ENCODE results near the gene SARS2. TPM values are rescaled to one million over a fixed set of nuclear protein-coding genes. Genes with fewer than 3 reads are reported as not detected.

SARS2 gene
- total RNA-seq, 4 donors from 2014 or later, result 12.7 to 21.6 (median 15.8) TPM

DNA sequence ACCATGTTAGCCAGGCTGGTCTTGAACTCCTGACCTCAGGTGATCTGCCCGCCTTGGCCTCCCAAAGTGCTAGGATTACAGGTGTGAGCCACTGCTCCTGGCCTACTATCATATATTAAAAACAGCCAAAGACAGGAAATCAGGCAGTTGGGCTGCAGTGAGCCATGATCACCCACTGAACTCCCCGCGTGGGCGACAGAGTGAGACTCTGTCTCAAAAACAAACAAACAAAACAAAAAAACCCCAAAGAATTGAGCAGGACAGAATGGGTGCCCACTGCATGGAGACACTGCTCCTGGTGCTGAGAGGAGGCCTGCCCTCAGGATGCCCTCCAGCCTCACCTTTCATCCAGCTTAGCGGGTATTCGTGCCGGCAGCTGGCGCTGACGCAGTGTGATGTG, 47.3 kb downstream of the SARS2 start:
- no peak for DNase-seq (ENCODE audit: low spot score in 2 of 2)
- Histone ChIP-seq H3K36me3 (peaks cover 0 to 96% (median 12%) of the 10 kb centered on the region in 3 donors), H3K27me3 (no peaks in the 10 kb centered on the region), H3K27ac (no peak overlapping the region), H3K4me1 (peaks cover 0 to 9% (median 3%) of the 10 kb centered on the region in 4 donors), H3K4me3 (no peak overlapping the region), H3K9me3 (no peaks in the 10 kb centered on the region)
- TF ChIP-seq, protein P1, sequence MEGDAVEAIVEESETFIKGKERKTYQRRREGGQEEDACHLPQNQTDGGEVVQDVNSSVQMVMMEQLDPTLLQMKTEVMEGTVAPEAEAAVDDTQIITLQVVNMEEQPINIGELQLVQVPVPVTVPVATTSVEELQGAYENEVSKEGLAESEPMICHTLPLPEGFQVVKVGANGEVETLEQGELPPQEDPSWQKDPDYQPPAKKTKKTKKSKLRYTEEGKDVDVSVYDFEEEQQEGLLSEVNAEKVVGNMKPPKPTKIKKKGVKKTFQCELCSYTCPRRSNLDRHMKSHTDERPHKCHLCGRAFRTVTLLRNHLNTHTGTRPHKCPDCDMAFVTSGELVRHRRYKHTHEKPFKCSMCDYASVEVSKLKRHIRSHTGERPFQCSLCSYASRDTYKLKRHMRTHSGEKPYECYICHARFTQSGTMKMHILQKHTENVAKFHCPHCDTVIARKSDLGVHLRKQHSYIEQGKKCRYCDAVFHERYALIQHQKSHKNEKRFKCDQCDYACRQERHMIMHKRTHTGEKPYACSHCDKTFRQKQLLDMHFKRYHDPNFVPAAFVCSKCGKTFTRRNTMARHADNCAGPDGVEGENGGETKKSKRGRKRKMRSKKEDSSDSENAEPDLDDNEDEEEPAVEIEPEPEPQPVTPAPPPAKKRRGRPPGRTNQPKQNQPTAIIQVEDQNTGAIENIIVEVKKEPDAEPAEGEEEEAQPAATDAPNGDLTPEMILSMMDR (IDR thresholded peaks at IDR 0.05), result no peak
- no peak for TF ChIP-seq EP300 (IDR thresholded peaks at IDR 0.05)
- no peak for TF ChIP-seq POLR2A (IDR thresholded peaks at IDR 0.05)
- WGBS, 2 donors, result 86 to 94% methylated on average over 9 of the region's 9 CpGs

DNA sequence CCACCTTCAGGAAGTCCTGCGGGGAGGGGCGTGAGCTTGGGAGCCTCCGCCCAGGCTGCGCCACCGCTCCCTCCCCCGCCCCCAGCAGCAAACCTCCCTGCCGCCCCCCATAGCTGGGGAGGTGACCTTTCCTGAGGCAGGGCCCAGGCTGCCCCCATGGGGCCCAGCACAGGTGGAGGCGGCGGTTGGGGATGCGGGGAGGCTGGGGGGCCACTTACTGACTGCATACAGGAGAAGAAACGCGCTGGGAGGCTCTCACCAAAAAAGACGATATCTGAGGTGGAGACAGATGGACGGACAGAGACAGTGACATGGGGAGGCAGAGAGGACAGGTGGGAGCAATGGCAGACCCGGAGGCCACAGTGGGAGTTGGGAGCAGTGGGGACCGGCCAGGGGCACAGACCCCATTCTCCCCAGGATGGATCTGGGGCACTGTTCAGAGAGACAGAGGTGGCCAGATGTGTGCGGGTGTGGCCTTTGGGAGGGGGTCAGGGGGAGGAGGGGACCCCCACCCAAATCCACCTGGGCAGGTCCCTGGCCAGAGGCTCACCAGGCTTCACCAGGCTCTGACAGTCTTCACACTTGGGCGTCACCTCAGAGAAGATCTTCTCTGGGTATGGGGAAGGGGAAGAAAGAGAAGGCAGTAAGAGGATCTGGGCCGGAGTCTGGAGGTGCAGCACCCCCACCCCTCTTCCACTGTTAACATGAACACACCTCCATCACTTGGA, 49.5 kb downstream of the SARS2 start:
- Histone ChIP-seq H3K27ac (no peak overlapping the region), H3K4me3 (no peak overlapping the region), H3K4me1 (peaks cover 0 to 17% (median 7%) of the 10 kb centered on the region in 4 donors), H3K9me3 (no peaks in the 10 kb centered on the region), H3K36me3 (peaks cover 0 to 75% (median 12%) of the 10 kb centered on the region in 3 donors), H3K27me3 (no peaks in the 10 kb centered on the region)
- TF ChIP-seq, protein P1 (IDR thresholded peaks at IDR 0.05), result no peak
- TF ChIP-seq POLR2A (IDR thresholded peaks at IDR 0.05) (no peak), EP300 (IDR thresholded peaks at IDR 0.05) (no peak)
- 89 to 90% methylated on average over 19 of the region's 19 CpGs for WGBS, 2 donors
- DNase-seq (ENCODE audit: low spot score in 2 of 2), result no peak

DNA sequence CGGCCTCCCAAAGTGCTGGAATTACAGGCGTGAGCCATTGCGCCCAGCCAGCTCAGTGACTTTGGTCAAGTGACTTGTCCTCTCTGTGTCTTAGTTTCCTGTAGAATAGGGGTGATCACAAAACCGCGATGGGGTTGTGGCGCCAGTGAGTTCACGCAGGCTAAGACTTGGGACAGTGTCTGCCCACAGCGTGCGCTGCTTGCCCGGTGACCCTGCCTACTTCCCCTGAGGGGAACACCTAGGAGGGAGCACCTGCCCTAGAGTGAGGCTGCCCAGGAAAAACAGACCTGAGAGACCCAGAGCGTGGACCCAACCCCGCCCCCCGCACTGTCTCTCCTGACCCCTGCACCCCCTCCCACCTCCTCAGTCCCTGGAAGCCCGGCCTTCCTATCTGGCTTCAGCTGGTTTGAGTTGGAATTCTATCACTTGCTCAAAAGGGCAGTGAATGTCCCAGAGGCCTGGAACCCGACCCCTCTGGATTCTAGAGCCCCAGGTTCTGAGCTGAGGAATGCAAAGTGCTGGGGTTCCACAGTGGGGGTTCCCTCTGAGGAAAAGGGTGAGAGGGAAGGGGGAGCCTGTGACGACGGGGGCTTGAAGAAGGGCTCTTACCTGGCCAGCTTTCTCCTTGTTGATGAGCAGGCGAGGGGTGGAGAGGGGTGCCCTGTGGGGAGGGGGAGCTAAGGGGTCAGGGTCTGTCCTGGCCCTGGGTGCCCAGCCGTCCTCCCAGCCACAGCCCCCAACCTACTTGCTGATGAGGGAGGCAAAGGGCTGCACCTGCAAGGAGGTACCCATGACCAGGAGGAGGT, 50.3 kb downstream of the SARS2 start:
- Histone ChIP-seq H3K4me1 (peaks cover 0 to 17% (median 7%) of the 10 kb centered on the region in 4 donors), H3K27ac (no peak overlapping the region), H3K9me3 (no peaks in the 10 kb centered on the region), H3K36me3 (peaks cover 0 to 68% (median 12%) of the 10 kb centered on the region in 3 donors), H3K4me3 (no peak overlapping the region), H3K27me3 (no peaks in the 10 kb centered on the region)
- WGBS, 2 donors, result 90 to 91% methylated on average over 12 to 19 of the region's 19 CpGs
- no peak for DNase-seq (ENCODE audit: low spot score in 2 of 2)
- TF ChIP-seq POLR2A (IDR thresholded peaks at IDR 0.05), result no peak

DNA sequence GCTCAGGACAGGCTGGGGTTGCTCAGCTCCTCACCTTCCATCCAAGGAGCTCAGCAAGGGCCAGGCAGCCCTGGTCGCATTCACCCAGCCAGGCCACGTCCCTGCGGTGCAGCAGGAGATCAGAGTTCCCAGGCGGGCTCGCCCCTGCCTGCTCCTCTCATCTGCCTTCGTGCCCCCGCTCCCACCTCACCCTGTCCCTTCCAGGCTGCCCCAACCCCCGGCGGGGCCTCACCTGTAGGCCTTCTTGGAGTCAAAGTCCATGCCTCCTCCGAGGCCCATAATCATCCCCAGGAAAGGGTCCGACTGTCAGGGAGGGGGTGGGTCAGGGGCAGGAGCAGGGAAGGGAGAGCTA, 51.2 kb downstream of the SARS2 start:
- peak overlapping the region in 1 of 4 donors; percentile 90 for H3K27ac ChIP-seq
- 87 to 88% methylated on average over 11 of the region's 11 CpGs for WGBS, 2 donors
- no peak for DNase-seq (ENCODE audit: low spot score in 2 of 2)
- no peaks in the 10 kb centered on the region for H3K27me3 ChIP-seq
- no peaks in the 10 kb centered on the region for H3K9me3 ChIP-seq
- H3K36me3 ChIP-seq, result peaks cover 0 to 59% (median 12%) of the 10 kb centered on the region in 3 donors
- no peak overlapping the region for H3K4me3 ChIP-seq
- peaks cover 0 to 17% (median 7%) of the 10 kb centered on the region in 4 donors for H3K4me1 ChIP-seq
- TF ChIP-seq, protein P1 (IDR thresholded peaks at IDR 0.05), result no peak
- TF ChIP-seq POLR2A (IDR thresholded peaks at IDR 0.05), result no peak
- TF ChIP-seq EP300 (IDR thresholded peaks at IDR 0.05), result no peak

DNA sequence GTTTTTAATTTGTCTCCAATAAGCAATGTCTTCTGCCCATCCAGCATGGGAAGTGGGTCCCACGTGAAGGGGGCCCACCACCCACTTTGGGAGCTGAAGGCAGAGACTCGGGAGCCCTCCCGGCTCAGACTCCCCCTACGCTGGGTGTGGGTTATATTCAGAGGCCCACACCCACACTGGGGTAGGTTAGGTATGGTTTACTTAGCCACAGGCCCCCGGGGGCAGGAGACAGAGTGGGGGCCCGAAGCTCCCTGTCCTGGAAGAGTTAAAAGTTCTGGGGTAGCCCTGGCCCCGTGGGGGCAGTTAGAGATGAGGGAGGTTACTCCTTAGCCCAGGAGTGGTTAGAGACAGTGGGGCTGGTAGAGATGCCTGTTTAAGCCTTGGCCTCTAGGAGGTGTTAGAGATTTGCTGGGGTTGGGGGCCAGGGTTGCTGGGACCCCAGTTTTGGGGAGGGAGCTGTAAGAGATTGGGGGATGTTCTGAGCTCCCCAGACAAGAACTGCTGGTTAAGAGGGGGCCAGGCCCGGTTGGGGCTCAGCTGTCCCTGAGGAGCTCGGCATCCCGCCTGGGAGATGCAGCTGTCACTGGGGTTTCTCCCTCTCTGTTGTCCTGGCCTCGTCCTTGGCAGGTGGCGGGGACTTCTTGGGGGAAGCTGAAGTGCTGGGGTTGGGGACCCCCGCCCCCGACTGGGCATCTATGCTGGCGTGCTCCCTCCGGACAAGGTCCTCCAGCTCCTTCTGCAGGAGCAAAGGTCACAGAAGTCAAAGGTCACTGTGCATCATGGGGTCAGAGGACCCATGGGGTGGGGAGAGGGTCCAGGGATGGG, 51.8 kb downstream of the SARS2 start:
- Histone ChIP-seq H3K27ac (peak overlapping the region in 3 of 4 donors; percentile 65 to 90 (median 67)), H3K4me3 (no peak overlapping the region), H3K36me3 (peaks cover 0 to 56% (median 12%) of the 10 kb centered on the region in 3 donors), H3K9me3 (no peaks in the 10 kb centered on the region), H3K27me3 (no peaks in the 10 kb centered on the region), H3K4me1 (peaks cover 0 to 17% (median 7%) of the 10 kb centered on the region in 4 donors)
- TF ChIP-seq EP300 (IDR thresholded peaks at IDR 0.05) (no peak), POLR2A (IDR thresholded peaks at IDR 0.05) (no peak)
- TF ChIP-seq, protein P1 (IDR thresholded peaks at IDR 0.05), result no peak
- no peak for DNase-seq (ENCODE audit: low spot score in 2 of 2)
- 63% methylated on average over 9 to 16 of the region's 16 CpGs for WGBS, 2 donors

Data from tibial nerve (tissue), 4 donors.